ENCODE results near the gene IFNGR1. TPM values are rescaled to one million over a fixed set of nuclear protein-coding genes. Genes with fewer than 3 reads are reported as not detected.

Gene IFNGR1
- total and polyA plus RNA-seq, 2 of the 13 experiments (the other 11 are each of a cell fraction or from before 2014, with no cell fraction given): 82.8 to 87.8 TPM

GRCh38 chr6:137256350-137257103, 37.3 kb upstream of the IFNGR1 start:
- ChIA-PET POLR2A (interaction anchor here (1.0 to 1.5 kb wide), 2 partner anchors 9 to 15 kb away, joined by 3 to 8 read pairs; no protein-coding TSS in a partner anchor), CTCF (ENCODE audit: low intra/inter-chr PET ratio, low total read pairs) (no interaction called here)
- DNase-seq (ENCODE audit: low spot score) (peak; percentile 55), FAIRE-seq (no peak), ATAC-seq (no peak)
- Histone ChIP-seq H3K9me3 (ENCODE audit: low read length) (peaks cover 30% of the 10 kb centered on the region), H3K4me1 (ENCODE audit: insufficient read depth, low read length) (peaks cover 38% of the 10 kb centered on the region), H4K20me1 (ENCODE audit: insufficient read depth, low read length) (no peaks in the 10 kb centered on the region), H3K79me2 (ENCODE audit: insufficient read depth, low read length) (no peaks in the 10 kb centered on the region), H3K4me3 (replicated peaks in 1 of 3; ENCODE audit: insufficient read depth in 1 of 3, low read depth in 2 of 3, low read length in 3 of 3) (no peak overlapping the region), H2AFZ (ENCODE audit: low read length) (no peak overlapping the region), H3K27ac (ENCODE audit: extremely low read length, insufficient read depth, low read length) (no peak overlapping the region), H3K9ac (ENCODE audit: insufficient read depth, low read depth, low read length) (no peak overlapping the region), H3K36me3 (replicated peaks in 1 of 2; ENCODE audit: control insufficient read depth in 1 of 2, insufficient read depth in 2 of 2, low read length in 2 of 2) (no peaks in the 10 kb centered on the region), H3K4me2 (ENCODE audit: low read depth, low read length) (no peak overlapping the region; the same call in 1 of the 2 replicates), H3K27me3 (ENCODE audit: control insufficient read depth in 1 of 2, insufficient read depth in 2 of 2, low read length in 2 of 2) (no peaks in the 10 kb centered on the region)
- in situ Hi-C loops (cut with HindIII; ENCODE audit: extremely low pct_ligation_motif_present, low pct_unique_long_range_greater_than_20kb) (no loop called here), intact Hi-C loops (cut with micrococcal nuclease; ENCODE audit: unreplicated experiment) (loop anchor here (2.0 to 5.0 kb wide), 2 partner anchors 16 to 39 kb away; partner anchors contain the start of gene IFNGR1)
- WGBS (ENCODE audit: low lambda C conversion rate): 10% methylated on average over 1 of the region's 1 CpG
- BruUV-seq (replicated peaks): no TSS peak
- TF ChIP-seq SAP130 (CRISPR knock-in tag; IDR thresholded peaks at IDR 0.05; ENCODE audit: low read depth) (0 out of 2 replicates have a peak, but pooled peaks have one; percentile 26), FOXA3 (CRISPR knock-in tag; IDR thresholded peaks at IDR 0.05) (peak; percentile 53), STAG1 (CRISPR knock-in tag; IDR thresholded peaks at IDR 0.05) (no peak; the same call in 1 of the 2 replicates), MAF1 (CRISPR knock-in tag; IDR thresholded peaks at IDR 0.05; ENCODE audit: borderline replicate concordance) (no peak), HMG20A (CRISPR knock-in tag; IDR thresholded peaks at IDR 0.05; ENCODE audit: borderline replicate concordance) (peak; percentile 59; the same call in 1 of the 2 replicates), KDM6A (CRISPR knock-in tag; IDR thresholded peaks at IDR 0.05; ENCODE audit: low read depth) (no peak), ZBTB34 (CRISPR knock-in tag; IDR thresholded peaks at IDR 0.05) (no peak), RBAK (CRISPR knock-in tag; IDR thresholded peaks at IDR 0.05) (no peak), HNF4A (CRISPR knock-in tag; IDR thresholded peaks at IDR 0.05) (no peak), ZFP36L2 (CRISPR knock-in tag; IDR thresholded peaks at IDR 0.05) (no peak), SOX5 (CRISPR knock-in tag; IDR thresholded peaks at IDR 0.05; ENCODE audit: borderline replicate concordance) (peak; percentile 17; the same call in 1 of the 2 replicates), ZNF839 (CRISPR knock-in tag; IDR thresholded peaks at IDR 0.05; ENCODE audit: borderline replicate concordance) (no peak), MTF1 (CRISPR knock-in tag; IDR thresholded peaks at IDR 0.05) (no peak), ZNF574 (CRISPR knock-in tag; IDR thresholded peaks at IDR 0.05) (no peak), ZFP36L1 (CRISPR knock-in tag; IDR thresholded peaks at IDR 0.05) (0 out of 2 replicates have a peak, but pooled peaks have one; percentile 25), XRCC5 (optimal IDR thresholded peaks at IDR 0.05; ENCODE audit: low read length) (no peak)
- TF ChIP-seq, protein P1, sequence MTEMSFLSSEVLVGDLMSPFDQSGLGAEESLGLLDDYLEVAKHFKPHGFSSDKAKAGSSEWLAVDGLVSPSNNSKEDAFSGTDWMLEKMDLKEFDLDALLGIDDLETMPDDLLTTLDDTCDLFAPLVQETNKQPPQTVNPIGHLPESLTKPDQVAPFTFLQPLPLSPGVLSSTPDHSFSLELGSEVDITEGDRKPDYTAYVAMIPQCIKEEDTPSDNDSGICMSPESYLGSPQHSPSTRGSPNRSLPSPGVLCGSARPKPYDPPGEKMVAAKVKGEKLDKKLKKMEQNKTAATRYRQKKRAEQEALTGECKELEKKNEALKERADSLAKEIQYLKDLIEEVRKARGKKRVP (CRISPR knock-in tag; IDR thresholded peaks at IDR 0.05): peak in 1 of 2 experiments; percentile 71; a peak in 2 of 4 replicates
- TF ChIP-seq, protein P2, sequence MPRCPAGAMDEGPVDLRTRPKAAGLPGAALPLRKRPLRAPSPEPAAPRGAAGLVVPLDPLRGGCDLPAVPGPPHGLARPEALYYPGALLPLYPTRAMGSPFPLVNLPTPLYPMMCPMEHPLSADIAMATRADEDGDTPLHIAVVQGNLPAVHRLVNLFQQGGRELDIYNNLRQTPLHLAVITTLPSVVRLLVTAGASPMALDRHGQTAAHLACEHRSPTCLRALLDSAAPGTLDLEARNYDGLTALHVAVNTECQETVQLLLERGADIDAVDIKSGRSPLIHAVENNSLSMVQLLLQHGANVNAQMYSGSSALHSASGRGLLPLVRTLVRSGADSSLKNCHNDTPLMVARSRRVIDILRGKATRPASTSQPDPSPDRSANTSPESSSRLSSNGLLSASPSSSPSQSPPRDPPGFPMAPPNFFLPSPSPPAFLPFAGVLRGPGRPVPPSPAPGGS (CRISPR knock-in tag; IDR thresholded peaks at IDR 0.05): no peak

All from HepG2 (cell line).